HG03064 (cell line): ENCODE measurements around the gene GRIK5.
"Not testable (repeated sequence)": the region's sequence is repeated elsewhere in the genome, so short reads cannot be mapped to it uniquely, and the experiment has no call there.

Experiments
- ATAC-seq: cut with Tn5 transposase; IDR thresholded peaks from one replicate; pipeline ENCODE4 v1.9.1; 2021; ENCODE audit warnings: low read depth; ENCODE audit not compliant: unreplicated experiment

Gene GRIK5

GRCh38 chr19:41994994-41995958 lies 74.7 kb downstream of the GRIK5 start:
- ATAC-seq, result no peak

- no peak for ATAC-seq
Observed at GRCh38 chr19:41994521-41994971, 75.5 kb downstream of the GRIK5 start.

- no peak for ATAC-seq
Observed at GRCh38 chr19:41993612-41994483, 76.2 kb downstream of the GRIK5 start, which contains the start of gene ATP1A3. ATP1A3 (minus strand) TSS chr19:41994230; CDS start chr19:41994076, 154 bp downstream.

- not testable (repeated sequence) for ATAC-seq
Observed at GRCh38 chr19:41991925-41992569, 78.0 kb downstream of the GRIK5 start.

DNA sequence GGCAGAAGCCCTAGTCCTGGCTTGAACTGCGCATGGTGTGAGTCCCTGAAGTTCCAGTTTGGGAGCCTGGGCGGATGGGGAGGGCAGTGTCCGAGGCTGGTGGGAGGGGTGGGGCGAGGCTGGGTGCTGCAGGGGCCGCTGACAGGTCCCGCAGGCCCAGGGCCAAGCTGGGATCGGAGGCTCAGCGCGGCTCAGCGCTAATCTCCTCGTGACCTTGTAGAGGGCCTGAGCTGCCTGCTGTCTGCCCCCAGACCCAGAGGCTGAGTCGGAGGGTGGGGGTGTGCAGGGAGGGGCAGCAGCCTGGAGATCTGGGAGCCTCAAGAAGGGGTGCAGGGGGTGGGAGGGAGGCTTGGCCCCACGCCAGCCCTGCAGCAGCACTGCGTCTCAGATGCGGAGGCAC lies 79.0 kb downstream of the GRIK5 start:
- no peak for ATAC-seq

DNA sequence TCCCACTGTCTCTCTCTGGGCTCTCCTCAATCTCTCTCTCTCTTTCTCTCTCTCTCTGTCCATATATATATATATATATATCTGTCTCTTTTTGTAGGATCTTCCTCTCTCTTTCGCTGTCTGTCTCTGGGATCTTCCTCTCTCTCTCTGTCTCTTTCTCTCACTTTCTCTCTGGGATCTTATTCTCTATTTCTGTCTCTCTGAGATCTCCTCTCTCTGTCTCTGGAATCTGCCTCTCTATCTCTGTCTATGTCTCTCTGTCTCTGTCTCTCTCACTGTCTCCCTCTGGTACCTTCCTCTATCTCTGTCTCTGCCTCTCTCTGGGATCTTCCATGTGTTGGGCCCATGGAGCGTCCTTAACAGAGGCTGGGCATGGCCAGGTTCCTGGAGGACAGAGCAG lies 79.4 kb downstream of the GRIK5 start:
- no peak for ATAC-seq

- ATAC-seq, result no peak
Observed at GRCh38 chr19:41990028-41990427, 80.0 kb downstream of the GRIK5 start.

GRCh38 chr19:41988947-41989346 lies 81.1 kb downstream of the GRIK5 start:
- ATAC-seq, result no peak

- no peak for ATAC-seq
Observed at GRCh38 chr19:41987141-41987860, 82.7 kb downstream of the GRIK5 start.

- ATAC-seq, result no peak
Observed at GRCh38 chr19:41984961-41985360, 85.0 kb downstream of the GRIK5 start.

GRCh38 chr19:41981724-41982123 lies 88.3 kb downstream of the GRIK5 start:
- no peak for ATAC-seq

- ATAC-seq, result no peak
Observed at GRCh38 chr19:41978470-41978869, 91.5 kb downstream of the GRIK5 start.

DNA sequence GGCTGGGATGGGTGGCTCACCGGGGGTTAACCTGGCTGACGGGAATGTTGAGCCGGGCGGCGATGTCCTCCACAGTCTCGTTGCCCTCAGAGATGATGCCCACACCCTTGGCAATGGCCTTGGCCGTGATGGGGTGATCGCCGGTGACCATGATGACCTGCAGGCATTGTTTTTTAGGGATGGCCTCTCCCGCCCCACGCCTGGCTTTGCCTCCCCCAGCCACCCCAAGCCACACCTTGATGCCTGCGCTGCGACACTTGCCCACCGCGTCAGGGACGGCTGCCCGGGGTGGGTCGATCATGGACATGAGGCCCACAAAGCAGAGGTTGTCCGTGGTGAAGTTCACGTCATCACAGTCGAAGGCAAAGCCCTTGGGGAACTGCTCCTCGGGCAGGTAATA lies 92.1 kb downstream of the GRIK5 start:
- no peak for ATAC-seq

DNA sequence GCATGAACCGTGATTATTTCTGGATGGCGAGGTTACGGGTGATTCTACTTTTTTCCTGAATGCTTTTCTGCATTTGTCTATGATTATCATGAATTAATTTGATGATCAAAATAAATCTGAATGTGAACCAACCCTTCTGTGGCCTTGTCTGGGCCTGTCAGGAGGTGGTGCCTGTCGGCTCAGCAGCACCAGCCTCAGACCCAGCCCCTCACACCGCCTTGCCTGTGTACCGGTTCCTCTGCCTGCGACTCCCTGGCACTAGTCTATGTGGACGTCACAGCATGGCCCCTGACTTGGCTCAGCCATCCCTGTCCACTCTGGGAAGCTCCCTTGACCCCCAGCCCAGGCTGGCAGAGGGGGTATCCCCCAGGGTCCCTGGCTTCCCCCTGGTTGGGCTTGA lies 95.4 kb downstream of the GRIK5 start:
- ATAC-seq, result no peak

GRCh38 chr19:41971363-41971762 lies 98.6 kb downstream of the GRIK5 start:
- ATAC-seq, result no peak

DNA sequence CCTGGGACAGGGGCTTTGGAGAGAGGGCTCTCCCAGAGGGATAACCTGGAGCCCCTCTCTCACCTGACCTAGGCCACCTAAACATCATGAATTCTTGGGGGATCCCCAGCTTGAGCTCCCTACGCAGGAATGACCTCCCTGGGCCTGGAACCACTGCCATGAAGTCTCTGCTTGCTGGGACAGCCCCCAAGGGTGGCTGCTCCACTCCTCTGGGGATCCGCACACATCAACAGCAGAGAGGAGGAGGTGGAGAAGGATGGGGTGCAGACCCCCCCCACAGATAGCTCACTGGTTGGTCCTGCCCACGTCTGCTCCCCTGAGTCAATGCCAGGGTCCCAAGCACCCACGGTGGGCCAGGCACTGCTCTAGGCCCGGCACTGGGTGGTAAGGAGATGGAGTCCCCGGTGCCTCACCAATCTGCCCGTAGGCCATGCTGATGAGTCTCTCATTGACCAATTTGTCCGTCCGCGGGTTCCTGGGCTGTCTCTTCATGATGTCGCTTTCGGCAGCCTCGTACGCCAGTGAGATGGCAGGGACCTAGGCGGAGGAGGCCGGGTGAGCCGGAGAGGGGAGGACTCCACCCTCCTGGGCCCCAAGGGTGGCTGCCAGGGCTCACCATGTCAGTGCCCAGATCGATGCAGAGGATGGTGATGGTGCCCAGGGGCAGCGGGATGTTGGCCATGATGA lies 100.1 kb downstream of the GRIK5 start:
- ATAC-seq, result no peak

- ATAC-seq, result no peak
Observed at GRCh38 chr19:41968751-41969595, 101.0 kb downstream of the GRIK5 start.

DNA sequence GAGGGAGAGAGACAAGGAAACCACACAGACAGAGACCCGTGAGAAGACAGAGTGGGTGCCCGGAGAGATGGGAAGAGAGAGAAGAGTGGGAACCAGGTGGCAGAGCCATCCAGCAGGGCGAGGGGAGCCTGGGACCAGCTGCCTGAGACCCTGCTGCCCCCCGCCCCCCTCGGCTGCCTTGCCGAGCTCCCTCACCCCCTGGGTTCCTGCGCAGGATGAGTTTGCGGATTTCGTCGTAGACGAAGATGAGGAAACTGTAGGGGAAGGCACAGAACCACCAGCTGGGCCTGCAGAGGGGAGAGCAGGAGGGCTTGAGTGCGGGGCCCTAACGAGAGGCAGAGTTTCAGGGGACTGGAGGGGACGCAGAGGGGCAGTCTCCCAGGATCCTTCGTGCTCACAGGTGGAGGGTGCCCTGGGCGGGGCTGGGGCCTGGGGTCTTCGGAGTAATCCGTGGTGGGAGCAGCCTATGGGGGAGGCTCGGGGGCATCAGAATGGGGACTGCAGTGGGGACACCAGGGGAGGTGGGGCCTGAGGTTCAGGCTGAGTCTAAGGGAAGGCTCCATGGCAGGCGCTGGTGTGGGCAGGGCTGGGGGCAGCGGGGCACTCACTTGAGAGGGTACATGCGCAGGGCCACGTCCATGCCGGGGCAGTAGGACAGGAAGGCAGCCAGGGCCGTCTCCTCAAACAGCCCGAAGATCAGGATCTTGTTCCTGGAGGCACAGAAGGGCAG lies 102.8 kb downstream of the GRIK5 start:
- no peak for ATAC-seq
